NCI-H1436 (cell line): Measurements from ENCODE around the gene SMIM28.

Experiments
- DNase-seq: peaks from one replicate; lab custom pipeline; 2025; lab: John Stamatoyannopoulos, UW

Gene SMIM28

GRCh38 chr6:138374230-138374629, 3.5 kb upstream of the SMIM28 start:
- DNase-seq: no peak

GRCh38 chr6:138374815-138375214, 2.9 kb upstream of the SMIM28 start:
- no peak for DNase-seq

DNA sequence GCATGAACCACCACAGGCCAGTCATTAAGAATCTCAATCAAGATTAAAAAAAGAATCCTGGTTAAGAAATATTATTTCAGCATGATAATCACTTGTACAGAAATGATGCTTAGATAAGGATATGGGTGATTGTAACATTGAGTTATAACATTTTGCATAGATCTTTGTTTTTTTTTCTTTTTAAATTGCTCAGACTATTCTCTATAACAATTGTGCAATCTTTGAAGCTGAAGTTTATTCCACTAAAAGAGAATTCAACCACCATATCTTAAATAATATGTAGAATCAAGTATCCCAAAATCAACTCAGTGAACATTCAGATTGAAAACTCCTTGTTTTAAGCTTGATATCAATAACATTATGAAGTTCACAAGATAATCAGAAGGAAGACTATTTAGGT, 663 bp upstream of the SMIM28 start:
- DNase-seq: no peak

DNA sequence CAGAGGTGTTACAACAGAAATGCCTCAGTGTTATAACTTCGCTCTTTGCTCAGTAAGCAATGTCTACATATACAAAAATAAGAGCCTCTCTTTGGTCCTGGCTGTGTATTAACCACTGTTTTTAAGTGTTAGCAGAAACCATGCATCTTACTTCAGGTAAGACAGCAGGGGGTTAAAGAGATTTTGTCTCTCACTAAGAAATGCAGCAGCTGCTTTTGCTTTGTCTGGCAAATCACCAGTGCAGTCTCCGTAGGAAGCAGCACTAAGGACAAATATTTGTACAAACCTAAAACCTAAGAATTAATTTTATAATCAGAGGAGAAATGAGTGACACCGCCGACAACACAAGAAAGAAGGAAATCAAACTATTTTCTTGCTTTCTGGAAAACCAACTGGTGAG, 758 bp downstream of the SMIM28 start:
- DNase-seq: no peak

DNA sequence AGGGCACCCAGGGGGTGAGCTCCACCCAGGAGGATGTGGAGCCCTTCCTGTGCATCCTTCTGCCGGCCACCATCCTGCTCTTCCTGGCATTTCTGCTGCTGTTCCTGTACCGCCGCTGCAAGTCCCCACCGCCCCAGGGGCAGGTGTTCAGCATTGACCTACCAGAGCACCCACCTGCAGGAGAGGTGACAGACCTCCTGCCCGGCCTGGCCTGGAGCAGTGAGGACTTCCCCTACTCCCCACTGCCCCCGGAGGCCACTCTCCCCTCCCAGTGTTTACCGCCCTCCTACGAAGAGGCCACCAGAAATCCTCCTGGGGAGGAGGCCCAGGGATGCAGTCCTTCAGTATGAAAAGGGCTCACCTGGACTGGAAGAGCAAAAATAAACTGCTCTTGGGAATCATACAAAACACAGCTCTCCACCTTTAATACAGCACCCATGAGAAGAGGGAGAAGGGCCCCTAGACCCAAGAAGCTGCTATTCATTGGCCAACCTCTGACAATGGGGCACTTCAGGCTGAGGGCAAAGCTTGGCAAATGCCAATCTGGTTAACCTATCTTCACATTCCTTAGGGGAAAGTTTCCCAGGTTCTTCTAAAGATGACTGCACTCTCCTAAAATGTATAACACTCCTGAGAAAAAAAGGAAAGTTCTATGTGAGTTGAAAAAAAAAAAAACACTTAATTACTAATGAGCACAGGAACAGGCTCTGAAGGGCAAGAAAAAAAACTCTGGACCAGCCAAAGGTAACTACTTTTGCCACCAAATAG, 5.0 kb downstream of the SMIM28 start:
- no peak for DNase-seq

DNA sequence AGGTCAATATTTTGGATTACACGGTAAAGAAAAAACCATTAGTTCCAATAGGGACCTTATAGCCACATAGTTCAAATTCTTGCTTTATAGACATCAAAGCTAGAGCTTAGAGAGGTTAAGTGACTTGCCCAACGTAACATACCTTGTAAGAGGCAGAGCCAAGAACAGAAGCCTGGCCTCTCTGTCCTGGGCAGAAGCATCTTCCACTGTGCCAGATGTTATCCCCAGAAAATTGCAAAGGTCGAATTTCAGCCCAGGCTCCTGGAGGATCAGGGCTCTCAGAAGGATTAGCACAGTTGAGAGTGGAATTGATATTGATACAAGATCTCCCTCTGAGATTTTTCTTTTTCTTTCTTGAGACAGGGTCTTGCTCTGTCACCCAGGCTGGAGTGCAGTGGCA, 6.1 kb downstream of the SMIM28 start:
- no peak for DNase-seq

GRCh38 chr6:138386897-138387296, 9.2 kb downstream of the SMIM28 start:
- DNase-seq: no peak

DNA sequence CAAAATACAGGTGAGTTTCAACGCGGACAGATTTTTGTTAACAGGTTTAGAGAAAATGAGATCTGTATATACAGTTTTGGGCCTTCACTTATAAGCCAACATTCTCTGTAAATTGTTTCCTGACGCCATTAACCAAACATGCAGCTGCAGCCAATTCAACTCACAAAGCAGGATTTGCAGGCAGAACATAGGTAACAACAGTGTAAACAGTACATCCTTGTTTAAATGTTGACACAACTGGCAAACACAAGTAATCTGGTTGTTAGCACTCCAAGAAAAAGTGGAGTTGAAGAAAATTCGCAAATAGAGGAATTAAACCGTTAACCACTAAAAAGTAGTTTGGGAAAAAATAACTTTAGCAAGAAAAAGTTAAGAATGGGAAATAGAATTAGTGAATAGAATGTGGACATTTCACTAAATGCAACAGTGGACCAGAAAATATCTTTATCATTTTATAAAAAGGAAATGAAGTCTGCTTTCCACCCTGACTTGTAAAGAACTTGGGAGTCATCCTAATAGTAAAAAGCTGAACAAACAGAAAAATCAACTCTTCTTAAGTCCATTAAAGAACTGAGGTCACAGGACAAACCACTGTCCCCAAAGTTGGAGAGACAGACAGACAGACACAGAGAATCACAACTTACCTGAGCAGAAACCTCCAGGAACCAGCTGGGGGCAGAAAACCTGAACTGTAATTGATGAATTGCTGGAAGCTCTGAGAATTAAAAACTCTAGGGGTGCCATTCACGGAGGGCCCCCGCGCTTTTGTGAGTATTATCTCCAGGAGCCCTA, 10.1 kb downstream of the SMIM28 start:
- DNase-seq: peak; percentile 33

DNA sequence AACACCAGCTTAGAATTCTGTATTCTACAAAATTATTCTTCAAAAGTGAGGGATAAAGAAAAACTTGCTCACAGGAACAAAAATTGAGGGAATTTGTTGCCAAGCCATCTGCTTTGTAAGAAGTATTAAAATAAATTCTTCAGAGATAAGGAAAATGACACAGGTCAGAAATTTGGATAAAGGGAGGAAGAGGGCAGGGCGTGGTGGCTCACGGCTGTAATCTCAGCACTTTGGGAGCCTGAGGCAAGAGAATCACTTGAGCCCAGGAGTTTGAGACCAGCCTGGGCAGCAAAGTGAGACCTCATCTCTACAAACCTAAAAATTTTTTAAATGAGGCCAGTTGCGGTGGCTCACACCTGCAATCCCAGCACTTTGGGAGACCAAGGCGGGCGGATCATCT, 11.8 kb downstream of the SMIM28 start:
- no peak for DNase-seq

- DNase-seq: no peak
Observed at GRCh38 chr6:138393871-138394783, 16.4 kb downstream of the SMIM28 start.

DNA sequence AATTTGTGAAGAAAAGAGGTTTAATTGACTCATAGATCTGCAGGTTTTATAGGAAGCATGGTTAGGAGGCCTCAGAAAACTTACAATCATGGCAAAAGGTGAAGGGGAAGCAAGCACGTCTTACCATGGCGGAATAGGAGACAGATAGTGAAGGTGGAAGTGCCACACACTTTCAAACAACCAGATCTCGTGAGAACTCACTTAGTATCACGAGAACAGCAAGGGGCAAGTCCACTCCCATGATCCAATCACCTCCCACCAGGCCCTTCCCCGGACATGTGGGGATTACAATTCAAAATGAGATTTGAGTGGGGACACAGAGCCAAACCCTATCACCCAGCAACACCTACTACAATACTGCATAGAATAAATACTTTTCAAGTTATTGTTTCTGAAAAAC, 19.0 kb downstream of the SMIM28 start:
- DNase-seq: no peak

GRCh38 chr6:138397128-138398122, 19.7 kb downstream of the SMIM28 start:
- DNase-seq: no peak

- no peak for DNase-seq
Observed at GRCh38 chr6:138400326-138400725, 22.6 kb downstream of the SMIM28 start.

GRCh38 chr6:138401960-138402837, 24.5 kb downstream of the SMIM28 start:
- DNase-seq: no peak

- no peak for DNase-seq
Observed at GRCh38 chr6:138402838-138403187, 25.1 kb downstream of the SMIM28 start.

DNA sequence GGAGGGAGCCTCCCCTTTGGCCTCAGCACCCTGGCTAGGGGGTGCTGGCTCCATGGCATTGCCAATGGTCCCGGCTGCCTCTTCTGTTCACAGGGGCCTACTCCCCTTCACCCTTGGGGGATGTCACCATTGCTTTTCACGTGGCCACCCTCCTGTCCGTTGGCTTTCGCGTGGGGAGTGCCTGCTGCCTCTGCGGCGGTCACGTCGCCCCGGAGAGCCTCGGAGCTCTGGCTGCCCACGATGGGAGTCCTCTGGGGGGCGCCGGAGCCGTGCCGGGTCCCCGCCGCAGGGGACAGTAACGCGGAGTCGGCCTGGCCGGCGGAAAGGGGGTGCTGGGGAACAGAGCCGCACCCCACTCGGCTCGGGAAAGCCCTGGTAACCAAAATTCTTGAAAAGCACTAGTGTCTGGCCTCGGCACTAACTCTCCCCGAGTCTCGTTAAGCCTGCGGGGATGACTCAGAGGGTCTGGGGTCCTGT, 25.7 kb downstream of the SMIM28 start:
- DNase-seq: peak; percentile 17

GRCh38 chr6:138403801-138404665, 26.3 kb downstream of the SMIM28 start, which contains the start of gene HEBP2:
HEBP2 (plus strand) TSS chr6:138404223; CDS start chr6:138404496, 273 bp downstream.
- peak; percentile 95 for DNase-seq

DNA sequence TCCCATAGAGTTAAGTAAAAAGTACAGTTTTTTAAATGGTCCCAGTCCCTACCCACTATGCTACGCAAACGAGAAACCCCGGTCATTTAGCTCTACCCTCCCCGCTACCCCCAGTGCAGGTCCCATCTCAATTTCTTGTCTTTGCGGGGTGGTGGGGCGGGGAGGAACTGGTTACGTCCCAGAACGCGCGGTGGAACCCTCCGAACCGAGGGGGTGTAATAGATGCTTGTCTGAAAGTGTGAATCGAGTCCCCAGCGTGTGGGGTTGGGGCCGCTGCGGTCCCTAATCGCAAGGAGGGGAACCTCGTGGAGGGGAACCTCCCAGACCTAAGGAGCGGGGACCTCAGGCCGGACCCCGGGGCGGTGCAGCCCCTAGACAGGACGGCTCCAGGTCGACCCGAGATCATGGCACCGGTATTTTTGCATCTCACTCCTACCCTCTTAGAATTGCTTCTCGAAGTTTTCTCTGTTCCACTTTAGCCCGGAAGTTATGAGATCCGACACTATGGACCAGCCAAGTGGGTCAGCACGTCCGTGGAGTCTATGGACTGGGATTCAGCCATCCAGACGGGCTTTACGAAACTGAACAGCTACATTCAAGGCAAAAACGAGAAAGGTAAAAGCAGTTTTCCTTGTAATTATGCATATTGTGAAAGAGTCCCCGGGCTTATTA, 27.1 kb downstream of the SMIM28 start:
- DNase-seq: no peak
